ENCODE results near the gene PLAC8L1.
"Not testable (repeated sequence)": the region's sequence is repeated elsewhere in the genome, so short reads cannot be mapped to it uniquely, and the experiment has no call there.

PLAC8L1 gene

DNA sequence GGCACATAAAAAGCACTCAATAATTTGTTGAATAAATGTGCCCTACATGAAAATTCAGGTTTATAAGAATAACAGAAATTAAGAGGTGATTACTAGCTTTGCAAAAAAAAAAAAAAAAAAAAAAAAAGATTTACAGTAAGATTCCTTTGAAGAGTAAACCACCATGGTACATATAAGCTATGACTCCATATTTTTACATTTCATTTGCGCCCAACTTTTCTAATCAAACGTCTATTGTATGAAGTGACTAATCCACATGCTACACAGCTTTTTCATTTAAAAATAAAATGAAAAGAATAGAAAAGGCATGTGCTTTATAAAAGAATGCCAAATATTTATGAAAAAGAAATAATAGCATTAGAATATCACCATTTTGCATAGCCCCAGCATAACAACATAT is at the start of gene PLAC8L1:
TSS of gene PLAC8L1 (minus strand) at position 101 of the 400 bp plus-strand sequence. CDS start 1,266 bp downstream, outside the sequence.
- ATAC-seq (no peak), DNase-seq (no peak)
- Mint-ChIP-seq H3K27ac (no peak within 1 kb of the TSS), H3K4me1 (no peaks in the 10 kb centered on the region), H3K4me3 (no peak within 1 kb of the TSS), H3K36me3 (ENCODE audit: low read depth) (peaks cover 8% of the 10 kb centered on the region), H3K9me3 (no peaks in the 10 kb centered on the region), H3K27me3 (no peaks in the 10 kb centered on the region)

DNA sequence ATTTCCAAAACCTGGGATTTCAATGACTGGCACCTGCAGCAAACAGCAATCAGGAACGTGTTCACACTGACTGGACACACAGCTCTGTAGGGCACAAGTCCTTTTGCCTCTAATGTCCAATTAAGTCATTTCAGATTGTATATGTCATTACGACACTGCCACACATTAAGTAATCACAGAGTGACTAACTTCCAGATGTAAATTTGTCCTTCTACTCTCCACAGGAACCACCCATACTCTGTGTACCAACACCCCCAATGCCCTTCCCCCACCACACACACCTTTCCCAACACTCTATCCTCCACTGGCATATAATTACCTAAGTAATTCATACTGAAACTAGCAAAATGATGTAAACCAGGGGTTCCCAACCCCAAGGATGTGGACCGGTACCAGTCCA is 46.6 kb upstream of the PLAC8L1 start:
- no peak overlapping the region for H3K27ac Mint-ChIP-seq
- H3K4me3 Mint-ChIP-seq, result no peak overlapping the region
- no peak for DNase-seq
- H3K27me3 Mint-ChIP-seq, result no peaks in the 10 kb centered on the region
- no peak for ATAC-seq
- H3K36me3 Mint-ChIP-seq (ENCODE audit: low read depth), result peaks cover 56% of the 10 kb centered on the region
- H3K9me3 Mint-ChIP-seq, result no peaks in the 10 kb centered on the region
- no peaks in the 10 kb centered on the region for H3K4me1 Mint-ChIP-seq

DNA sequence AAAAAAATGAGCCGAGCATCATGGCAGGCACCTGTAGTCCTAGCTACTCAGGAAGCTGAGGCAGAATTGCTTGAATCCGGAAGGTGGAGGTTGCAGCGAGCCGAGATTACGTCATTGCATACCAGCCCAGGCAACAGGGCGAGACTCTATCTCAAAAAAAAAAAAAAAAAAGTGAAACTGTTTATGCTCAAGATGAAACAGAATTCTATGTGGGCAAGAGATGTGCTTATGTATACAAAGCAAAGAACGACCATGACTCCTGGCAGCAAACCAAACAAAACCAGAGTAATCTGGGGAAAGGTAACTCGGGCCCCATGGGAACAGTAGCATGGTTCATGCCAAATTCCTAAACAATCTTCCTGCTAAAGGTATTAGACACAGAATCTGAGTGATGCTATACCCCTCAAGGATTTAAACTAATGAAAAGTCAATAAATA is 32.6 kb upstream of the PLAC8L1 start:
- no peaks in the 10 kb centered on the region for H3K27me3 Mint-ChIP-seq
- H3K4me3 Mint-ChIP-seq, result no peak overlapping the region
- peaks cover 64% of the 10 kb centered on the region for H3K36me3 Mint-ChIP-seq (ENCODE audit: low read depth)
- no peaks in the 10 kb centered on the region for H3K9me3 Mint-ChIP-seq
- H3K4me1 Mint-ChIP-seq, result no peaks in the 10 kb centered on the region
- no peak for DNase-seq
- no peak overlapping the region for H3K27ac Mint-ChIP-seq
- ATAC-seq, result no peak

- no peak overlapping the region for H3K4me3 Mint-ChIP-seq
- no peaks in the 10 kb centered on the region for H3K4me1 Mint-ChIP-seq
- ATAC-seq (no peak), DNase-seq (no peak)
- no peak overlapping the region for H3K27ac Mint-ChIP-seq
- no peaks in the 10 kb centered on the region for H3K9me3 Mint-ChIP-seq
- H3K27me3 Mint-ChIP-seq, result no peaks in the 10 kb centered on the region
- peaks cover 60% of the 10 kb centered on the region for H3K36me3 Mint-ChIP-seq (ENCODE audit: low read depth)
Observed at GRCh38 chr5:146130440-146131045, 25.2 kb upstream of the PLAC8L1 start.

GRCh38 chr5:146126068-146126467 is 20.7 kb upstream of the PLAC8L1 start:
- Mint-ChIP-seq H3K4me1 (no peaks in the 10 kb centered on the region), H3K4me3 (no peak overlapping the region), H3K9me3 (no peaks in the 10 kb centered on the region), H3K27ac (no peak overlapping the region), H3K36me3 (ENCODE audit: low read depth) (peaks cover 64% of the 10 kb centered on the region), H3K27me3 (no peaks in the 10 kb centered on the region)
- no peak for ATAC-seq
- DNase-seq, result no peak

DNA sequence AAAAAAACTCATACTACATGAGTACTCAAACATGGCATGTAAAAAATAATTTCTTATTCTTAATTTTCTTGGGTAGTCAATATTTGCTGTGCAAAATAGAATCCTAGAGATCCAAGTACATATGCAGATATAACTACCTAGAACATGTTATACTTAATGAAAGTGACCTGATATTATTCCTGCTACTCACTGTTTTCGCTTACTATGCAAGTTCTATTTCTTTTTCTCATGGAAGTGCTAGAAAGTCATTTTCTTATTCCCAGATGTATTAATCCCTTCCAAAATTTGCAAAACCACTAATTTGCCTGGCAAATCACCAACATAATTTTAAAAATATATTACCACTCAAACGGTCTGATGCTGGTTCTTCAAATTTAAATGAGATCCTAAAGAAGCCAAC is 19.2 kb upstream of the PLAC8L1 start:
- Mint-ChIP-seq H3K27ac (no peak overlapping the region), H3K9me3 (no peaks in the 10 kb centered on the region), H3K4me1 (no peaks in the 10 kb centered on the region), H3K36me3 (ENCODE audit: low read depth) (peaks cover 67% of the 10 kb centered on the region), H3K27me3 (no peaks in the 10 kb centered on the region), H3K4me3 (no peak overlapping the region)
- DNase-seq, result no peak
- ATAC-seq, result no peak

DNA sequence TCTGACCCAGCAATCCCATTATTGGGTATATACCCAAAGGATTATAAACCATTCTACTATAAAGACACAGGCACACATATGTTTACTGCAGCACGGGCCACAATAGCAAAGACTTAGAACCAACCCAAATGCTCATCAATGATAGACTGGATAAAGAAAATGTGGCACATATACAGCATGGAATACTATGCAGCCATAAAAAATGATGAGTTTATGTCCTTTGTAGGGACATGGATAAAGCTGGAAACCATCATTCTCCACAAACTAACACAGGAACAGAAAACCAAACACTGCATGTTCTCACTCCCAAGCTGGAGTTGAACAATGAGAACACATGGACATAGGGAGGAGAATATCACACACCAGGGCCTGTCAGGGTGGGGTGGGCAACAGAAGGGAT is 16.1 kb upstream of the PLAC8L1 start:
- ATAC-seq, DNase-seq, H3K4me1 Mint-ChIP-seq, H3K27me3 Mint-ChIP-seq, H3K9me3 Mint-ChIP-seq, H3K4me3 Mint-ChIP-seq, H3K27ac Mint-ChIP-seq: not testable (repeated sequence)
- H3K36me3 Mint-ChIP-seq (ENCODE audit: low read depth), result peaks cover 71% of the 10 kb centered on the region

- Mint-ChIP-seq H3K4me3 (no peak overlapping the region), H3K36me3 (ENCODE audit: low read depth) (peaks cover 62% of the 10 kb centered on the region)
Observed at GRCh38 chr5:146118322-146118721, 12.9 kb upstream of the PLAC8L1 start.

DNA sequence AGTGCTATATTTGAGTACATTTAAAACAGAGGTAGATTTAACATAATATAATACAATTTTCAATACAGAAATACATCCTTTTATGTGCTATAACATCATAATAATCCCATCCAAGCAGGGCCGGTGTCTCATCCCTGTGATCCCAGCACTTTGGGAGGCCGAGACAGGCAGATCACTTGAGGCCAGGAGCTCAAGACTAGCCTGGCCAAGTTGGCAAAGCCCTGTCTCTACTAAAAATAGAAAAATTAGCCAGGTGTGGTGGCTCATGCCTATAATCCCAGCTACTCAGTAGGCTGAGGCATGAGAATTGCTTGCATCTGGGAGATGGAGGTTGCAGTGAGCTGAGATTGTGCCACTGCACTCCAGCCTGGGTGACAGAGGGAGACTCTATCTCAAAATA is 11.8 kb upstream of the PLAC8L1 start:
- not testable (repeated sequence) for H3K4me1 Mint-ChIP-seq, H3K27me3 Mint-ChIP-seq, ATAC-seq, H3K4me3 Mint-ChIP-seq, H3K9me3 Mint-ChIP-seq, H3K27ac Mint-ChIP-seq, DNase-seq
- peaks cover 57% of the 10 kb centered on the region for H3K36me3 Mint-ChIP-seq (ENCODE audit: low read depth)

More at GRCh38 chr5:146118322-146118721, 12.9 kb upstream of the PLAC8L1 start:
- DNase-seq (no peak), ATAC-seq (no peak)
- H3K4me1 Mint-ChIP-seq, result no peaks in the 10 kb centered on the region
- no peak overlapping the region for H3K27ac Mint-ChIP-seq
- H3K9me3 Mint-ChIP-seq, result no peaks in the 10 kb centered on the region
- no peaks in the 10 kb centered on the region for H3K27me3 Mint-ChIP-seq

DNA sequence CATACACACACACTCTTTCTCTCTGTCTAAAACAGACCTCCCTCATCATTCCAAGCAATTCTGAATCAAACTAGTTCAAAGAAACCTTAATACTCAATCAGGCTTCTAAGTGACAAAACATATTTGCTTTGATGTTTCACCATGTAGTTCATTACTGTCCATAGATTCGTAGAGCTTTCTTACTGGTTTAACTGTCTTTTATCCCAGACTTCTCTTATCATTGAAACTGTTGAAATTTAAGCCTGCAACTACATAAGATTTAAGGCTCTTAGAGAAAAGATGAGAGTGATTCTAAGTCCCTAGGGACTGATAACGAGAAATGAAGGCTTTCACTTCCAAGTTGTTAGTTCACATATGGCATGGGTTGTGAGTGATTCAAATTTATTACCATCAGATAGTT is 11.0 kb upstream of the PLAC8L1 start:
- Mint-ChIP-seq H3K4me3 (no peak overlapping the region), H3K9me3 (no peaks in the 10 kb centered on the region), H3K4me1 (no peaks in the 10 kb centered on the region), H3K27ac (no peak overlapping the region), H3K36me3 (ENCODE audit: low read depth) (peaks cover 53% of the 10 kb centered on the region), H3K27me3 (no peaks in the 10 kb centered on the region)
- DNase-seq (no peak), ATAC-seq (no peak)

GRCh38 chr5:146112476-146112875 is 7.1 kb upstream of the PLAC8L1 start:
- DNase-seq, result no peak
- H3K9me3 Mint-ChIP-seq, result no peaks in the 10 kb centered on the region
- H3K27ac Mint-ChIP-seq, result no peak overlapping the region
- H3K36me3 Mint-ChIP-seq (ENCODE audit: low read depth), result peaks cover 22% of the 10 kb centered on the region
- H3K4me1 Mint-ChIP-seq, result no peaks in the 10 kb centered on the region
- H3K4me3 Mint-ChIP-seq, result no peak overlapping the region
- H3K27me3 Mint-ChIP-seq, result no peaks in the 10 kb centered on the region
- ATAC-seq, result no peak

DNA sequence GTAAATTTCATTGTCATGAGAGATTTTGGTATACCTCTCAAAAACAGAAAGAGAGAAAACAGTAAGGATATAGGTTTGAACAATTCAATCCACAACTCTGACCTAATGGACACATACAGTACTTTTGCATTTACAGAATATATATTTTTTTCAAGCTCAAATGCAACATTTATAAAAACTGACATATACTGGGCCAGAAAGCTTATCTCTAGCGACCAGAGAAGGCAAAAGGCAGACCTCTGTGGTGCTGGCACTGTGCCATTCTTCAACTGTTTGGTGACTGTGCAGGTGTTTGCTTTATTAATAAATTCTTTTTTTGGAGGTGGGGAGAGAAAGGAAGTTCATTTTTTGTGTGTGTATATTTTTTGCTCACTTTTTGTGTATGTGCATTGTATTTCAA is 6.0 kb upstream of the PLAC8L1 start:
- DNase-seq, result no peak
- no peak overlapping the region for H3K4me3 Mint-ChIP-seq
- no peaks in the 10 kb centered on the region for H3K9me3 Mint-ChIP-seq
- no peak overlapping the region for H3K27ac Mint-ChIP-seq
- no peaks in the 10 kb centered on the region for H3K27me3 Mint-ChIP-seq
- H3K4me1 Mint-ChIP-seq, result no peaks in the 10 kb centered on the region
- no peak for ATAC-seq
- peaks cover 19% of the 10 kb centered on the region for H3K36me3 Mint-ChIP-seq (ENCODE audit: low read depth)

DNA sequence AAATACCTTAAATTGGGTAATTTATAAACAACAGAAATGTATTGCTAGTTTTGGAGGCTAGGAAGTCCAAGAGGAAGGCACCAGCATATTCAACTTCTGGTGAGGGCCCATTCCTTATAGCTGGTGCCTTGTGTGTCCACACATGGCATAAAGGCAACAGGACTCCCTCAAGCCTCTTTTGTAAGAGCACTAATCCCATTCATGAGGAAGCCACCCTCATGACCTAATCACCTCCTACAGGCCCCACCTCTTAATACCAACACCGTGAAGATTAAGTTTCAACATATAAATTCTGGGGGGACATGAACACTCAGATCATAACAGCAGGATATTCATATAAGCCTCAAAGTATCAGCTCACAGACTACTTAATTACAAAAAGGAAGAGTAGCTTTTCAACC is 4.0 kb upstream of the PLAC8L1 start:
- Mint-ChIP-seq H3K4me1 (no peaks in the 10 kb centered on the region), H3K9me3 (no peaks in the 10 kb centered on the region), H3K36me3 (ENCODE audit: low read depth) (peaks cover 19% of the 10 kb centered on the region), H3K4me3 (no peak overlapping the region), H3K27me3 (no peaks in the 10 kb centered on the region), H3K27ac (no peak overlapping the region)
- ATAC-seq, result no peak
- no peak for DNase-seq

DNA sequence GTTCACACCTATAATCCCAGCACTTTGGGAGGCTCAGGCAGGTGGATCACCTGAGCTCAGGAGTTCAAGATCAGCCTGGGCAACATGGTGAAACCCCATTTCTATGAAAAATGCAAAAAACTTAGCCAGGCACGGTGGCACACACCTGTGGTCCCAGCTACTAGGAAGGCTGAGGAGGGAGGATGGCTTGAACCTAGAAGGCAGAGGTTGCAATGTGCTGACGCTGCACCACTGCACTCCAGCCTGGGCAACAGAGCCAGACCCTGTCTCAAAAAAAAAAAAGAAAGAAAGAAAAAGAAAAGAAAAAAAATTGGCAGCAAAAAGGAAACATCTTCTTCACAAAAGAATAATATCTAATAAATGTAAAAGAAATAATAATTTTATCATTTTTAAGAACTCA is 3.5 kb upstream of the PLAC8L1 start:
- not testable (repeated sequence) for H3K27ac Mint-ChIP-seq, ATAC-seq, DNase-seq, H3K4me3 Mint-ChIP-seq, H3K9me3 Mint-ChIP-seq, H3K27me3 Mint-ChIP-seq, H3K4me1 Mint-ChIP-seq
- H3K36me3 Mint-ChIP-seq (ENCODE audit: low read depth), result peaks cover 18% of the 10 kb centered on the region

DNA sequence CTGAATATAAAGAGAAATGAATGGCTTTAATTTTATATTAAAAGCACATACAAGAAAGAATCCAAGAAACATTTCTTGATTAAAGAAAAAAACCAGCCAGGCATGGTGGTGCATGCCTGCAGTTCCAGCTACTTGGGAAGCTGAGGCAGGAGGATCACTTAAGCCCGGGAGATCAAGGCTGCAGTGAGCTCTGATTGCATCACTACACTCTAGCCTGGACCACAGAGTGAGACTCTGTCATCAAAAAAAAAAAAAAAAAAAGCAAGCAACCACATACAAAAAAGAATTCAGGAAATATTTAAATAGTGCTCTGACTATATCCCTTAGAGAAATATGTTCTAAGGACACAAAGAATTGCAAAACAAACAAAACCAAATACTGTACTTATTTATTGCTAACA is 2.5 kb upstream of the PLAC8L1 start:
- no peak for DNase-seq
- Mint-ChIP-seq H3K27me3 (no peaks in the 10 kb centered on the region), H3K36me3 (ENCODE audit: low read depth) (peaks cover 16% of the 10 kb centered on the region), H3K4me3 (no peak overlapping the region), H3K9me3 (no peaks in the 10 kb centered on the region), H3K27ac (no peak overlapping the region), H3K4me1 (no peaks in the 10 kb centered on the region)
- no peak for ATAC-seq

DNA sequence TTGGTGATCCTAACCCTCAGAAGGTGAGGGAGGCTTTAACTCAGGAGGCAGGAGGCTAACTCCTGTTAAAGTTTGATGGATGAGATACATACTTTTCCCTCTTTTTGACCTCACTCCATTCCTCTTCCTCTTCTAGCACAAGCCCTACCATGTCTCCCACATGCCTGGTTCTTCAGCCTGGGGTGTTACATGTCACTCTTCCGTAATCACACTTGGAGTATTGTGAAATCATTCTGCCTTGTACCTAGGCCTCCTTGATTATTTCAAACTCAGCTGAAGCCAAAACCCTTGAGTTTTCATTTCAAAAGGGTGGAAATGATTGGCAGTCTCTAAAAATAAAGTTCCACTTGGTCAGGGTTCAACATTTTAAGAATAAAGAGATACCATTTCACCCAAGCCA is 1.8 kb downstream of the PLAC8L1 start:
- H3K4me3 Mint-ChIP-seq, result no peak overlapping the region
- ATAC-seq (no peak), DNase-seq (no peak)
- no peaks in the 10 kb centered on the region for H3K4me1 Mint-ChIP-seq
- no peaks in the 10 kb centered on the region for H3K27me3 Mint-ChIP-seq
- no peak overlapping the region for H3K27ac Mint-ChIP-seq
- peaks cover 8% of the 10 kb centered on the region for H3K36me3 Mint-ChIP-seq (ENCODE audit: low read depth)
- H3K9me3 Mint-ChIP-seq, result no peaks in the 10 kb centered on the region

All from activated naive CD8-positive, alpha-beta T cell treated with anti-CD3 and anti-CD28 coated beads, Interleukin-2, amount 50 U/mL, for 24 hours (primary cell).